ENCODE data around the gene RASA2. TPM values are rescaled to one million over a fixed set of nuclear protein-coding genes. Genes with fewer than 3 reads are reported as not detected.
A peak's percentile ranks its signal among the peaks of the same experiment; 100 is the strongest.

Gene RASA2
- total RNA-seq, 1 donor from 2014 or later = 15.1 TPM

DNA sequence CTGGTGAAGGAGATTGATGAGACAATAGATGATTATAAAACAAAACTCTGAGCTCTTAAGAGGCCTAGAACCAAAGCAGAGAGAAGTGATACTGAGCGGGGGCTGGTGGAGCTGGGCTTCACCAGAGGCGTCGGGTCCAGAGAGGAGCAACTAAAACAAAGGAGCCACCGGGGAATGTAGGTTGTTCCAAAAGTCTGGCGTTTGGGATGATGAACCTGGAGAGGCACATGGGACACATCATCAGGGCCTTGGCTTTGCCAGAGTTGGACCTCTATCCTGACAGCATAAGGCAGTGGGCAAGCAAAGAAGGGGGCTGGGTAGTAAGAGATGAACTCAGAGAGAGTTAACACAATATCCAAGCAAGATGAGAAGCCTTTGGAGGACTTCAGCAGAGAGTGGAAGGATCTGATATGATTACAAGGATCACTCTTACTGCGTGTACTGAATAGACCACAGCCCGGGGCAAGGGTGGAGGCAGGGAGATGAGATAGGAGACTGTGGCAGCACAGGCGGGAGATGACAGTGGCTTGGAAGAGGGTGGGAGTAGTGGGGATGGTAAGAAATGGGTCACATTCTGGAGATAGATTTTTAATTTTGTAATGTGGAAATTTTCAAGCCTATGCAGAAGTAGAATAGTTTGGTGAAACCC is 36.0 kb upstream of the RASA2 start:
- no peak for DNase-seq (ENCODE audit: low read depth)
- no peak overlapping the region for H3K4me3 ChIP-seq (ENCODE audit: low read depth, low read length)
- no peak for TF ChIP-seq CTCF (conservative IDR thresholded peaks at IDR 0.05; ENCODE audit: low read depth, low read length)

- H3K4me3 ChIP-seq (ENCODE audit: low read depth, low read length) = no peak overlapping the region
- DNase-seq (ENCODE audit: low read depth) = no peak
- peak; percentile 52 for TF ChIP-seq CTCF (conservative IDR thresholded peaks at IDR 0.05; ENCODE audit: low read depth, low read length)
Measured at GRCh38 chr3:141452045-141452444, 34.8 kb upstream of the RASA2 start.

GRCh38 chr3:141452773-141453172 is 34.1 kb upstream of the RASA2 start:
- no peak for TF ChIP-seq CTCF (conservative IDR thresholded peaks at IDR 0.05; ENCODE audit: low read depth, low read length)
- no peak for DNase-seq (ENCODE audit: low read depth)
- no peak overlapping the region for H3K4me3 ChIP-seq (ENCODE audit: low read depth, low read length)

- H3K4me3 ChIP-seq (ENCODE audit: low read depth, low read length) = no peak overlapping the region
- TF ChIP-seq CTCF (conservative IDR thresholded peaks at IDR 0.05; ENCODE audit: low read depth, low read length) = no peak
- DNase-seq (ENCODE audit: low read depth) = no peak
Measured at GRCh38 chr3:141454054-141454453, 32.8 kb upstream of the RASA2 start.

GRCh38 chr3:141454906-141455602 is 31.8 kb upstream of the RASA2 start:
- peak; percentile 75 for TF ChIP-seq CTCF (conservative IDR thresholded peaks at IDR 0.05; ENCODE audit: low read depth, low read length)
- peak; percentile 57 for DNase-seq (ENCODE audit: low read depth)
- H3K4me3 ChIP-seq (ENCODE audit: low read depth, low read length) = no peak overlapping the region

- no peak for TF ChIP-seq CTCF (conservative IDR thresholded peaks at IDR 0.05; ENCODE audit: low read depth, low read length)
- DNase-seq (ENCODE audit: low read depth) = no peak
- no peak overlapping the region for H3K4me3 ChIP-seq (ENCODE audit: low read depth, low read length)
Measured at GRCh38 chr3:141455603-141456300, 31.1 kb upstream of the RASA2 start.
